SW 1271 (cell line): ENCODE results near the gene BRD9.
"Not testable (repeated sequence)": the region's sequence is repeated elsewhere in the genome, so short reads cannot be mapped to it uniquely, and the experiment has no call there.

Experiments
- DNase-seq, 2 experiments: peaks; one replicate each; lab custom pipeline; 2025; lab: John Stamatoyannopoulos, UW

BRD9 gene

DNA sequence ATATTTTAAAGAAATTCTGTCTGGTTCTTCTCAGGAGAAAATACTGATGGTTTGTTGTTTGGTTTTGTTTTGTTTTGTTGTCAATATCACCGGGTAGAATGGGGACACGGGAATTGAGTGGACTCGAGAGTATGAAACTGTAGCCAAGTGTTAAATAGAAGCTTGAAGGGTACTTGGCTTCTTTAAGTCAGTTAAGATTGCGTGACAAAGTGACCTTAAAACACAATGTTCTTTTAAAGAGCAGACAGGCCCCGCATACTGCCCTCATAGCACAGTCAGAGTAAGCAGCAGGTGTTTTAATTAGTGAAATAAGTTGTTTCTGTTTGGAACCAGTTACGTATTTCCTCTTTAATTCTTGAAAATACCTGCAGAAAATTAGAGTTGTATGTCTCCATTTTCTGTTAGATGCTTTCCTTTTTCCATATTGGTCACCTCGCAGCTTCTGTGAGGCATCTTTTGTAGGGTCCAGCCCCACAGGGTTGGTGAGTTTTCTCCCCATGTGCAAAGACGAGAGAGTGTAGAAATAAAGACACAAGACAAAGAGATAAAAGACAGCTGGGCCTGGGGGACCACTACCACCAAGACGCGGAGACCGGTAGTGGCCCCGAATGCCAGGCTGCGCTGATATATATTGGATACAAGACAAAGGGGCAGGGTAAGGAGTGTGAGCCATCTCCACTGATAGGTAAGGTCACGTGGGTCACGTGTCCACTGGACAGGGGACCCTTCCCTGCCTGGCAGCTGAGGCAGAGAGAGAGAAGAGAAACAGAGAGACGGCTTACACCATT is 9.7 kb upstream of the BRD9 start:
- no peak for DNase-seq

DNA sequence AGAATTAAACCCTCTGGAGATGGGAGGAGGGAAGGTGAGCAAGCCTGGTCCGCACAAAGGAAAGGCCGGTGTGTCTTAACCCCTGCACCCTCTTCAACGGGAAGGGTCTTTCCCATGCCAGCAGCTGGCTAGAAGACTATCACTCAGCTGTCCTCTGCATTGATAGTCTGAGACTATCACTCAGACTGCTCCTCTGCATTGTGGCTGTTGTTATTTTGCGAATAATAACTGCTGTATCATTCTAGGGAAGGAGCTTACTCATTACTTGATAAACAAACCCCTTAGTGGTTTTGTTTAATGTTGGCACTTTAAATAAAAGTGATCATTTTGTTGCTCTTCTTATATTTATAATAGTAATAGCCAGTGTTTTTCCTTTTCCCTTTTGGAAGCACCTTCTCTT is 8.2 kb upstream of the BRD9 start:
- DNase-seq = no peak

DNA sequence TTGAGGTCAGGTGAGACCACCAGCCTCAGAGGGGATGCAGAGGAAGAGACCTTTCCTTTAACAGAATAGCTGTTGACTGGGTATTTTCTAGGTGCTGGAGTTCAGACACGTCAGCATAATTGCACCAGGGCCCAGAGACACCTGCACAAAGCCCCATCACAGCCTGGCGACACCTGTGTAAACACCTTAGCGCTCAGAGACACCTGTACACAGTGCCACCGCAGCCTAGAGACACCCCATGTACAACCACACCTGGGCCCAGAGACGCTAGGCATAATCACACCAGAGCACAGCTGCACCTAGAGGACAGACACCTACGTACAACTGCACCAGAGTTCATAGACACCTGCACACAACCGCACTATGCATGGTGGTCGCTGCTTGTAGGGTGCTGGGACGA is 1.1 kb upstream of the BRD9 start:
- no peak for DNase-seq

DNA sequence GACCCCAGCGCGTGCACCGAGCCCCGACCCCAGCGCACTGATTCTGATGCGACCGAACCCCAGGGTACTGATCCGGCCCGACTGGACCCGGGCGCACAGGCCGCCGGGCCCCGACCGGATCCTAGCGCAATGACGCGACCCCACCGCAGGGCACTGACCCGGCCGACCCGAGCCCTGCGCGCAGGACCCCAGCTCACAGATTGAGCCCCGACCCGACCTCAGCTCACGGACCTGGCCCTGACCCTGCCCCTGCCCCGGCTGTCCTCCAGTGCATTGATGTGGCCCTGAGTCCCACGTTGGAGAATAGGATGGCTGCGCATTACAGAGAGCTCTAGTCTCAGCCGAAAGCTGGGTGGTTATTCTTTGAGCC is 521 bp upstream of the BRD9 start:
- no peak for DNase-seq

DNA sequence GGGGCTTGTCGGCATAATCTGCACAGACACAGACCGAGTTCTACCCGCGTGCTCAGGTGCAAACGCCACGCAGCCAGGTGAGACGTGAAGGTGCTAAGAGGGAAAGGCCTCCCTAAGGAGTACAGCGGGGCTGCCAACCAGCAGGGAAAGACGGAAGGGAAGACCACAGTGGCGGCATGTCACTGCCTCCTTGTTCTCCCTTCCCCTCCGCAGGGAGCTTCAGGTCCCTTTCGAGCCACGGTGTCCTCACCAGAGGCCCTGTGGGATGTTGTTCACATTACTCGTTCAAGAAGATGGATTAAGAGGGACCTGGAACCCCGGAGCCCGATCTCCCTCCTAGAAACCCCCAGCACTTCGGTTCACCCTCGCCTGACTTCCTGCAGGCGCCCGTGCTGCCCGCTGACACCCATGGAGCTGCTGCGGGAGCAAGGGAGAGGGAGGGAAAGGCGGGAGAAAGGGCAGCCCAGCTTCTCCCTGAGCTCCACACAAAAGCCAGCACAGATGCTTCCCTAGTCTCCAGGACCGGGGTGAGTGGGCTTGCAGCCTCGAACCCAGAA is 686 bp downstream of the BRD9 start:
- no peak for DNase-seq

DNA sequence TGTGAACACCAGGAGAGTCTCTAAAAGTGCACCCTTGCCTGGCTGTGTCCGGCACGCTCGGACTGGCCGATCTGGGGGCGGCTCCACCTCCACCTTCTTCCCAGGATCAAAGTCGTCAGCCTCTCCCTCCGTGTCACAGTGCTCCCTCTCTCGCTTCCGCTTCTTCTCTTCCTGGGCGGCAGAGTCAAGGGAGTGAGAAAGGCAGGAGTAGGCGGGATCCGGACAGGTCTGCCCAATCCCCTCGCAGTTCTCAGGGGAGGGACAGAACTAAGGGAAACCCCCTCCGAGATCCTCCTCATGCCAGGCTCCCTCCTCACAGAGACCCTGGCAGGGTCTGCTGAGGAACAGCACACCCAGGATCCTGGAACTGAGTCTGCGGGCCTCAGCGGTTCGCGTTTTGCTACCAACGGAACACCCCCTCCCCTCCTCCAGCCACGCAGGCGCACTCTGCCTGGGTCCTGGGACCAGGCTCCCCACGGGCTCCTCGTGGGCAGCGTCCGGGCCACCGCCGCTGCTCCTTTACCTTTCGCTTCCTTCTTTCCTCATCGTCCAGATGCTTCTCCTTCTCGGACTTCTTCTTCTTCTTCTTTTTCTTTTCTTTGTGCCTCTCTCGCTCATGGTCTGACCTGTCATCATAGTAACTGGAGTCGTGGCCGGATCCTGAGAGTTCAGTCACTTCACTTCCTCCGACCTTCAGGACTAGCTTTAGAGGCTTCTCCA is 1.3 kb downstream of the BRD9 start:
- peak; percentile 71 to 90 for DNase-seq

DNA sequence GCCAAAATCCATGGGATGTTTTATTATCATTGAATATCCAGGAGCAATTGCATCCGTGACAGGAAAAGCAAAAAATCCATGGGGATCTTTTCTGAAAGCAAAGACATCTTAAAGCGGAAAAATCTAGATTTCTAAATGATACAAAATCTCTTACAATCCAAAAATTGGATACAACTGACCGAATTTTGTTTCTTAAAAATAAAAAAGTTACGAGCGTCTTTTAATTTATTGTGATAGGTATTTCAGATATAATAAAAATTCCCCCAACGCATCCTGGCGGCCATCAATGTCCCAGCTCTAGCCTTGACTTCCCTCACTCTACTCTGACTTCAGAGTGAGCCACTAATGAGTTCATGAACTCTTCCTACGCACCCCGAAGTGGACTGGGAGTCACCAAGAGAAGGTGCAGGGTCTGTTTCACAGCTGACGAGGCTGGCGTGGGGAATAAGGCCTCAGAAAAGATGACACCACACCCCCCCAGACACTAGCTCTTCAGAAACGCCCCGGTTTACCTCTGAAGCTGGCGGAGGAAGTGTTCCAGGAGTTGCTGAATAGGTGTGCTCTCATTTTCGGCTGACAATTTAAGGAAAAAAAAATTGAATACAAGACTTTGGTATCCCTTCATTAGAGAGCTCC is 3.4 kb downstream of the BRD9 start:
- no peak for DNase-seq

DNA sequence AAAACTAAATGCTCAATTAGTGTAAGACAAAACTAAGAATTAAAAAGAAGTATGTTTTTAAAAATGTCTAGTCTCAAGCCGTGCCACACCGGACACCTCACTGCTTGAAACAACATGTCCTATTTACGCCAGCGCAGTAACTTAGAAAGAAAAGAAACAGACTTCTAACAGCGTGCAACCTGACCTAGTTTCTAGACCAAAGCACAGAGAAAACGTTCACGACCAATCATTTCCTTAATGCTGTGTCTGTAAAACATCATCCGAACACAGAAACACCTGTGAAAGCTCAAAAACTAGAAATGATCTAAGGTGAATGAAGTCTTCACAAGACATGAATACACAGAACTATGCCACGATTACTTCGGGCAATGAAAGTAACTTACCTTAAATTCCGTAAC is 4.0 kb downstream of the BRD9 start:
- DNase-seq = no peak

DNA sequence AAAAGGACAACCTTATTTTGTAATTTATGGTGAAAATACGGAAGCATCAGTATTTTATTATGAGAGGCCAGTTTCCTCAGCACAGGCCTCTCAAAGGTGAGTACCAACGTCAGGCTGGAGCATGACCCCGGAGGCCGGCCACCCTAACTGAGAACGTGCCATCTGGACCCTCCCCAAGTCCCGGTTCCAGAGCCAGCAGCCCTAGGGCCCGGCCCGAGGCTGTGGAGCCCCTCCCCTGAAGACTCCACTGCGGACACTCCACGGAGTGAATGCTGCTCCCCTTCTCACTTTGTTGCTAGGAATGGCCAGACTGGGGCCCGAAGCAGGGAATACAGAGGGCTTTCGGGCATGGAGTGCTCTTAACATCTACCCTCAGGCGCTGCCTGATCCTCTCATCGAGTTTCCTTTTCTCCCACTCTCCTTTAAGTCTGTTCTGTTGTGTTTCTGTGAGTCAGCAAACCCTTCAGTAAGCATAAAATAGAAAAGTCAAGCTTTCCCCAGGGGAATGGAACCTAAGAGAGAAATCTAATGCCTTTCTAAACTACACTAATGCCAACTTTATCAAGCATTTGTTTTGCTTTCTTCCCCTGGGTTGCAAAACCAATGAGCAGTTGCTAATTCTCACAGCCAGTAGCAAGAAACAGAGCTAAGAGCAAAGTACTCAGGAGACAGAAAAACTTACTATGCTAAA is 4.5 kb downstream of the BRD9 start:
- DNase-seq = no peak

DNA sequence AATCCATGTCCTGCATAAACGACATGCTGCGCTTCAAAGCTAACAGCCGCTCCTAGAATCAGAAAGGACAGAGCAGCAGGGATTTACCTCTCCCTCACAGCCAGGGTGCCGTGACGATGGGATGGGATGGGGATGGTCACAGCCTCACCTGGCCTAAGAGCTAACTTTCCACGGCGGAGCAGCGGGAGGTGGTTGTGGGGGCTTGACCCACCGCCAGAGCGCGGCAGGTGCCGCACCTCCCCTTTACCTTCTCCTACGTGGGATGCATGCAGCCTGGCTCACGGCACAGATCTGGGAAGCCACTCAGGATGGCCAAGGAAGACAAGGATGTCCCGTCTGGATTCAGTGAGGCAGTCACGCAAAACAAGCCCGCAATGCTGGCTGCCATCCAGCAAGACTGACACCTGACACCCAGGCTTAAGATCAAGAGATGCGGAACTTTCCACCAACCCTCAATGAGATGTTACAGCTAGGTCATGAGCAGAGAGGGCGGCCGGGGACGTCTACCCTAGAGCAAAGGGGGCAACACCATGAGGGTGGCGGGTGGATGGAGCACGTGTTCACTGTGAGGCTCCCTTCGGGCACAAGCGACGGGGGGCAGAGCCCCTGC is 5.8 kb downstream of the BRD9 start:
- DNase-seq = no peak

DNA sequence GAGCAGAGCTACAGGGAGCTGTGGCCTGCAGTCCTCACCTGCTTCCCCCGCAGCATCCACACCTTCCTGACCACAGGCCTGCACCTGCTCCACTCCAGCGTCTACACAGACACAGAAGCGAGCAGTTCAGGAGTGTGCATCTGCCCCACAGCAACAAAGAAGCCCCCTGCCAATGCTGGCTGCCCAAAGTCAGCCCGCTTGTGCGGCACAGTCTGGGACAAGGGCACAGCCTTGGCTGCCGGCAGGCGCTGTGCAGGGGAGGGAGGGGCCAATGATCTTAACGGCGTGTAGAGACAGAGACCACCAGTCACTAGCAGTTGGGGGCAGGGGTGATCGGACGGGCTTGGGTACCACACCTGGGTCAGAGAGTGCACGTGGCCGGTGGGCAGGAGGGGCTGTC is 6.6 kb downstream of the BRD9 start:
- DNase-seq = no peak

DNA sequence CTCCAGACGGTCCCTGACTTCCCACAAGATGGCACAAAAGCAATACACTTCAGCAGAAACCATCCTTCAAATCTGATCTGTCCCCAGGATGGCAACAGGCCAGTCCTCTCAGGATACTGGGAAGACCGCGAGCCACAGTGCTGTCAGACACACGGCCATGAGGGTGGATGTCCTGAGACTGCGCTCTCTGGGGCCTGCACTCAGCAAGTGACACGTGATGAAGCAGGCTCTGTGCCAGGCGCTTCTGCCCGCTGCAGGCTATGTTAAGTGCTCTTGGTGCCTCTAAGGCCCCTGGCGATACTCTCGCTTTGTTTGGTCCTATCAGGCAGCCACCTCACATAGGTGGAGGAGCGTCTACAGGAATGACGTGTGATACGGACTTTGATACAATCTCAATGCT is 7.1 kb downstream of the BRD9 start:
- no peak for DNase-seq

DNA sequence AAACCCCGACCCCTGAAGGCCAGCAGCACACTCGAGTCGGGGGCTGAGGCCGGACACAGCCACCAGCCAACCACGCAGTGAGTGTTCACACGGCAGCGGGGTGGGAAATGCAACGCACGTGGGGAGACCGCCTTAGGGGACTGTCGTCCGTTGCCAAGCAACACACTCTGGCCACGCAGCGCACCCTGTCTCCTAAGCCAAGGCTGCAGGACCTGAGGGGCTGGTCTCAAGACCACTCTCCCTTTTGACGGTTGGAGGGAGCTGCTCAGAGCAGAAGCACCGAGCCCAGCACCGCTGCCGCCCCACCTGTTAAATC is 7.5 kb downstream of the BRD9 start:
- DNase-seq = no peak

DNA sequence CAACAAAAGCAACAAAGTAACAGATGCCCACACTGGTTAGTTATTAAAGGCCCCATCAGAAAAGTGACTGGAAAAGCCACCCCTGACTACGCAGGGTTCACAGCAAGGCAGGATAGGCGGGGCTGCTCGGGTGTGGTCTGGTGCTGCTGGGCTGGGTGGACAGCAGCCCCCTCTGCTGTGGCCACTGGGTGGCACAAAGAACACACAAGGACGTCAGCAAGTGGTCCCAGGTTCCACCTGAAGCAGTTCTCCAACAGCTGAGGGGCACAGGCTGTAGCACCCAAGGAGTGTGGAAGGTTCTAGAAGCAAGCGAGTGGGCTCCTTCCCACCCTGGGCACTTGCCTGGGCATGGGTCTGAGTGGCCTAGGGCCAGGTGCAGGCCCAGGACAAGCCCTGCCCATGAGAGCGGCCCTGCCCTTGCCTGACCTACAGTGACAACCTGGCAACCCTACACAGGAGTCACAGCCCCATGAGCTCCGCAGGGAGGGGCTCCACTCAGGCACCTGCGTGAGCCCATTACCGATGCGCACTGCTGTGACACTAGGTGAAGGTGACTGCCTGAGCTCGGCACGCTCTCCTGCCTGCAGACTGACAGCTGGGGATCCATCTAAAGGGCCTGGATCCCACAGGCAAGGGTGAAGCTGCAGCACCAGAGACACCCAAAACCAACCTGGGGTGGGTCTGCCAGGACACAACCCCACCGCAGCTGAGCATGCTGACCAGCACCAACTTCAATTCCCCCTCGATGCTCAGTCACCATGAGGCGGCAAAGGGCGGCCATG is 8.1 kb downstream of the BRD9 start:
- DNase-seq = no peak

DNA sequence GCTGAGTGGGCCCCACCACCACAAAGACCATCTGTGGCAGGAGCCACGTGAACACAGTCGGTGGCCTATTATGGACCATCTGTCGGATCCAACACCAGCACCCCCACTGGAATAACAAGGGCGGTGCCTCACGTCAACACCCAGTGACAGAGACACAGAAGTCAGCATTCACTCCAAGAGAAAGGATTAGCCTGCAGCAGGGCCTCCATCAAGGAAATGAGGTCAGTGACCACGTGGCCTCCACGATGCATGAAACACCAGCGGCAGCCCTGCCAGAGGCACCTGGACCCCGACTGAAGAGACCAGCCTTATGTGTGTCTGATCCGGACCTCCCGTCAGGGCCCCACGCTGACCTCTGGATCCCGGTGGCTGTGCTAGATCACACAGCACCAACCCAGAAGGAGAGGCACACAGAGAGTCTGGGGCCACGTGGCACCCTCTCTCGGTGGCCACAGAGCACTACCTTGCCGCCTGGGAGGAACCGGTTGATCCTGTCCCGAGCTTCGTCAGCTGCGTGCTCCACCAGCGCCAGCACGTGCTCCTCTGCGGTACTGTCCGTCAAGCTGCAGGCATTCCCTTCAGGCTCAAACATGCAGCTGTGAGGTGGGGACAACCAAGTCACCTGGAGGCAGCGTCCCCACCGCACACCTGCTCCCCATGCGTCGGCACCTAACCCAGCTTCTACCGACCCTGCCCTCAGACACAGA is 9.0 kb downstream of the BRD9 start:
- no peak for DNase-seq

DNA sequence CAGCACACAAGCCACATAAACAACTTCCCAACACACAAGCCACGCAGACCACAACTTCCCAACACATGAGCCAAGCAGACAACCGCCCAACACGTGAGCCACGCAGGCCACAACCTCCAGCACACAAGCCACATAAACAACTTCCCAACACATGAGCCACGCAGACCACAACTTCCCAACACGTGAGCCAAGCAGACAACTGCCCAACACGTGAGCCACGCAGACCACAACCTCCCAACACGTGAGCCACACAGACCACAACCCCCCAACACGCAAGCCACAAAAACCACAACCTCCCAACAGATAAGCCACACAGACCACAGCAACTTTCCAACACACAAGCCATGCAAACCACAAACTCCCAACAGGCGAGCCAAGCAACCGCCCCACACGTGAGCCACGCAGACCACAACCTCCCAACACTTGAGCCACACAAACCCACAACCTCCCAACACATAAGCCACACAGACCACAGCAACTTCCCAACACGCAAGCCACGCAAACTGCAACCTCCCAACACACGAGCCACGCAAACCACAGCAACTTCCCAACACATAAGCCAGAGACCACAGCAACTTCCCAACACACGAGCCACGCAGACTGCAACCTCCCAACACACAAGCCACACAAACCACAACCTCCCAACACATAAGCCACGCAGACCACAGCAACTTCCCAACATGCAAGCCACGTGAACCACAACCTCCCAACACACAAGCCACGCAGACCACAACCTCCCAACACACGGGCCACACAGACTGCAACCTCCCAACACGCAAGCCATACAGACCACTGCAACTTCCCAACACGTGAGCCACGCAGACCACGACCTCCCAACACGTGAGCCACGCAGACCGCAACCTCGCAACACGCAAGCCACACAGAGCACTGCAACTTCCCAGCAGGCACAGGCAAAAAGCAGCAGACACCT is 10.1 kb downstream of the BRD9 start:
- DNase-seq = no peak

DNA sequence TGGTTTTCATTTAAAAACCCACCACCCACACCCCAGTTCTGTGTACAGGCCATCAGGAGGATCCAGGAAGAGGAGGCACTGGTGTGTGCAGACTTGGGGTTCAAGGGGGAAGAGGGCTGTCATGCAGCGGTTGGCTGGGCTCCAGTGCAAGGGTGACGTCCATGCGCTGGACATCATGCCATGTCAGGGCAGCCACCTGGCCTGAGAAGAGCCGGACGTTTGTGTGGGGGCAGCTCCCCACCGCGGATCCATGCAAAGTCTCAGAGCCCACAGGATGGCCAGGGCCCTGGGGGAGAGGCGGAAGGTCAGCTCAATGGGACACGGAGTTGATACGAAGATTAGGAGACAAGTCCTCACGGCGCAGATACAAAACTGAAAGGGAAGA is 11.1 kb downstream of the BRD9 start:
- DNase-seq = no peak

DNA sequence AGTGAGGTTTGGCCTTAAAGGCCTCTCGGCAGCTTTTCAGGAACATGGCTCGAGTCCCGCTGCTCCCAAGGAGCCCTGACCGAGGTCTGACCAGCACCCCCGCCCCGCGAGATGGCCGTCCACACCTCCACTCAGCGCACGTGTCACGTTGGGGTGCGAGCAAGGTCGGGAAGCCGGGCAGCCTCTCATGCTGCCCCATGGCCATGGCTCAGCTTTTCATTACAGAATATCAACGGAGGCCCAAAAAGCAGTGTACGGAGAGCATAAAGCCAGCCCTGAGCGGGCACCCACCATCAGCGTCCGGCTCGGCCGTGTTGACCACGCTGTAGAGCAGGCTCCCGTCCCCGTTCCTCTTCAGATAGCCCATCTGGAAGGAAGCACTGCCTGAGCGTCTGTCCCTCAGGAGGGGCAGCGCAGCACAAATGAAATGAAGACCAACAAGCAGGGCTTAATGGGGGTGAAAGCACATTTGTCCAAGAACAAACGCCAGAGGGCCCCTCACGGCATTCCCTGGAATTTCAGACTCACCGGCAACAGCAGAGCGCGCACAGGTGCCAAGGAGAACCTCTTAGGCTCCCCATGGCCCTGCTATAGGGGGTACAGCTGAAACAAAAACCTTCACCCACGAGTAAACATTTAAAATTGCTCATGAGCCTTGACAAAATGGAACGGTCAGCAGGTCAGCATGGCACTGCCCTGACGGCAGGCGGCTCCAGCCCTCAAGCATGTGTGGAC is 11.6 kb downstream of the BRD9 start:
- DNase-seq = no peak

DNA sequence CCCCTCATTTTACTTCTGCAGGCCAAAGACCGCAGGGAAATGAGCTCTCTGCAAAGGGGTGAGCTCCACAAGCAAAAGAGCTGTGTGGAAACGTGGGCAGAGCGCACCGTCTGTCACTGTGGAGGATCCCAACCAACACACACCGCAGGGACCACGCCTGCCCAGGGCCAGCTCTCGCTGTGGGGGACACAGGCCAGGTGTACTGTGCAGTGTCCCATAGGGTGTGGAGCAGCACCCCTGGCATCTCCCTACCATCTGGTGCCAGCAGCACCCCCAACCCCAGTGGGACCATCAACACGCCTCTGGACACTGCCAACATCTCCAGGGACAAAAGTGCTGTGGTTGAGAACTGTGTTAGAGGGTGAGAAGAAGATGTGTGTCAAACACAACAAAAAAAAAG is 13.9 kb downstream of the BRD9 start:
- DNase-seq = not testable (repeated sequence)
